ENCODE data around the gene STARD13.
A peak's percentile ranks its signal among the peaks of the same experiment; 100 is the strongest.

The STARD13 gene

DNA sequence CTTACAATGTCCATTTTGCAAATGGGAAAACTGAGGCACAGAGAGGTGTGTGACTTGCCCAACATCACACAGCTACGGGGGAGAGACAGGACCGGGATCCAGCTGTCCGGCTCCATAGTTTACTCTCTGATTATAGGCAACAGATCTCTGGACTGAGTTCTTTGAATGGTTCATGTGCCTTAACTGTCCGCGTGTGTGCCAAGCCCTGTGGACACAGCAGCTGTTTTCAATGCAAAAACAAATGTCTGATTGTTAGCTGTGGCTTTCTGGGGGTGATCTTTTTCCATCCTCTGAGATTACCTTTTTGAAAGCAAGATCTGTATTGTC lies 175.2 kb downstream of the STARD13 start:
- H3K27ac ChIP-seq (ENCODE audit: low read depth, low read length): peak overlapping the region; percentile 66
- H3K4me3 ChIP-seq (ENCODE audit: insufficient read depth, low read length, poor library complexity, severe bottlenecking): peak overlapping the region; percentile 25
- peak overlapping the region; percentile 92 for H2AFZ ChIP-seq (ENCODE audit: low read depth, low read length, severe bottlenecking)
- no peaks in the 10 kb centered on the region for H3K36me3 ChIP-seq (ENCODE audit: low read length)
- 0 out of 2 replicates have a peak, but pooled peaks cover 4% of the 10 kb centered on the region for H3F3A ChIP-seq (ENCODE audit: insufficient read depth)
- no peaks in the 10 kb centered on the region for H3K79me2 ChIP-seq (ENCODE audit: insufficient read depth, low read length)
- peak overlapping the region; percentile 61 for H3K4me2 ChIP-seq (ENCODE audit: low read depth, low read length, poor library complexity, severe bottlenecking)
- H4K20me1 ChIP-seq (ENCODE audit: low read depth, low read length): no peaks in the 10 kb centered on the region
- no peaks in the 10 kb centered on the region for H3K9me2 ChIP-seq (replicated peaks; ENCODE audit: insufficient read depth, low read length)
- H3K9me3 ChIP-seq (ENCODE audit: insufficient read depth, low read length): no peaks in the 10 kb centered on the region
- TF ChIP-seq EZH2phosphoT487 (conservative IDR thresholded peaks at IDR 0.05; ENCODE audit: low read length): no peak
- TF ChIP-seq CTCF (IDR thresholded peaks at IDR 0.05; ENCODE audit: insufficient read depth, low read length, poor library complexity, severe bottlenecking): no peak
- H3K27me3 ChIP-seq (ENCODE audit: low read length): no peaks in the 10 kb centered on the region
- H3K9ac ChIP-seq (ENCODE audit: low read length): peak overlapping the region; percentile 41

- H2AFZ ChIP-seq (ENCODE audit: low read depth, low read length, severe bottlenecking): peak overlapping the region; percentile 92
- H4K20me1 ChIP-seq (ENCODE audit: low read depth, low read length): no peaks in the 10 kb centered on the region
- no peak overlapping the region for H3K27ac ChIP-seq (ENCODE audit: low read depth, low read length)
- H3K9ac ChIP-seq (ENCODE audit: low read length): no peak overlapping the region
- peak overlapping the region; percentile 61 for H3K4me2 ChIP-seq (ENCODE audit: low read depth, low read length, poor library complexity, severe bottlenecking)
- H3K79me2 ChIP-seq (ENCODE audit: insufficient read depth, low read length): no peaks in the 10 kb centered on the region
- H3K36me3 ChIP-seq (ENCODE audit: low read length): no peaks in the 10 kb centered on the region
- no peaks in the 10 kb centered on the region for H3K27me3 ChIP-seq (ENCODE audit: low read length)
- 0 out of 2 replicates have a peak, but pooled peaks cover 4% of the 10 kb centered on the region for H3F3A ChIP-seq (ENCODE audit: insufficient read depth)
- no peaks in the 10 kb centered on the region for H3K9me3 ChIP-seq (ENCODE audit: insufficient read depth, low read length)
- H3K9me2 ChIP-seq (replicated peaks; ENCODE audit: insufficient read depth, low read length): no peaks in the 10 kb centered on the region
- no peak overlapping the region for H3K4me3 ChIP-seq (ENCODE audit: insufficient read depth, low read length, poor library complexity, severe bottlenecking)
- no peak for TF ChIP-seq EZH2phosphoT487 (conservative IDR thresholded peaks at IDR 0.05; ENCODE audit: low read length)
- peak; percentile 66 for TF ChIP-seq CTCF (IDR thresholded peaks at IDR 0.05; ENCODE audit: insufficient read depth, low read length, poor library complexity, severe bottlenecking)
Observed at GRCh38 chr13:33109801-33110200, 175.8 kb downstream of the STARD13 start.

- Histone ChIP-seq H2AFZ (ENCODE audit: low read depth, low read length, severe bottlenecking) (peak overlapping the region; percentile 53), H3K79me2 (ENCODE audit: insufficient read depth, low read length) (no peaks in the 10 kb centered on the region), H3K27me3 (ENCODE audit: low read length) (no peaks in the 10 kb centered on the region), H3K27ac (ENCODE audit: low read depth, low read length) (no peak overlapping the region), H4K20me1 (ENCODE audit: low read depth, low read length) (no peaks in the 10 kb centered on the region), H3F3A (ENCODE audit: insufficient read depth) (0 out of 2 replicates have a peak, but pooled peaks cover 4% of the 10 kb centered on the region), H3K4me3 (ENCODE audit: insufficient read depth, low read length, poor library complexity, severe bottlenecking) (no peak overlapping the region), H3K9ac (ENCODE audit: low read length) (no peak overlapping the region), H3K9me2 (replicated peaks; ENCODE audit: insufficient read depth, low read length) (no peaks in the 10 kb centered on the region), H3K4me2 (ENCODE audit: low read depth, low read length, poor library complexity, severe bottlenecking) (peak overlapping the region; percentile 61), H3K36me3 (ENCODE audit: low read length) (no peaks in the 10 kb centered on the region), H3K9me3 (ENCODE audit: insufficient read depth, low read length) (no peaks in the 10 kb centered on the region)
- TF ChIP-seq EZH2phosphoT487 (conservative IDR thresholded peaks at IDR 0.05; ENCODE audit: low read length) (no peak), CTCF (IDR thresholded peaks at IDR 0.05; ENCODE audit: insufficient read depth, low read length, poor library complexity, severe bottlenecking) (no peak)
Observed at GRCh38 chr13:33109271-33109697, 176.3 kb downstream of the STARD13 start.
